Mammary epithelial cell (primary cell): ENCODE data around the gene CDK14.

Experiments
- CTCF ChIP-seq, 2 donors: IDR thresholded peaks in 1 of 2; conservative IDR thresholded peaks in 1 of 2; 2 replicates each; pipeline ENCODE4 v1.5.1; 2011 to 2012; ENCODE audit warnings: inconsistent platforms in 2 of 2, low read length in 2 of 2, mild to moderate bottlenecking in 2 of 2, control low read depth in 1 of 2, low read depth in 1 of 2; ENCODE audit not compliant: insufficient read depth in 1 of 2; ENCODE audit errors: extremely low read depth in 1 of 2
- EZH2 ChIP-seq: IDR thresholded peaks from 2 replicates; pipeline ENCODE4 v1.6.1; 2012; ENCODE audit warnings: low read length, inconsistent platforms, borderline replicate concordance

- no peak for TF ChIP-seq CTCF (conservative IDR thresholded peaks at IDR 0.05 in 1 of 2, IDR thresholded peaks at IDR 0.05 in 1 of 2; ENCODE audit: extremely low read depth in 1 of 2, insufficient read depth in 1 of 2, low read depth in 1 of 2, low read length in 2 of 2)
- no peak for TF ChIP-seq EZH2
These were observed 35.4 kb upstream of the CDK14 start for GRCh38 chr7:90560730-90561129.
